Activated CD8-positive, alpha-beta T cell treated with anti-CD3 and anti-CD28 coated beads for 36 hours (primary cell): ENCODE data around the gene LRP8. TPM values are rescaled to one million over a fixed set of nuclear protein-coding genes. Genes with fewer than 3 reads are reported as not detected.

Experiments
- ATAC-seq: fragments of 200-7000 bp; cut with Tn5 transposase; one replicate; pipeline ENCODE4 v1.10.0; 2021; ENCODE audit warnings: mild to moderate bottlenecking, moderate library complexity
- CTCF ChIA-PET: fragments of 350-600 bp; sonication (Branson Sonifier 250); formaldehyde crosslinking; loops from one replicate; lab custom pipeline; 2021; ENCODE audit warnings: antibody characterized with exemption; lab: Charles Lee
- POLR2A ChIA-PET: fragments of 350-600 bp; sonication (Branson Sonifier 250); formaldehyde crosslinking; loops from one replicate; lab custom pipeline; 2021; ENCODE audit warnings: antibody characterized with exemption; lab: Charles Lee
- DNase-seq: peaks from one replicate; pipeline ENCODE4 v3.0.0-alpha.2; 2020
- H3K27ac Mint-ChIP-seq: one replicate; pipeline ENCODE4 v1.8.0; 2021; ENCODE audit warnings: mild to moderate bottlenecking, mixed read lengths
- H3K27me3 Mint-ChIP-seq: one replicate; pipeline ENCODE4 v1.8.0; 2021; ENCODE audit warnings: mixed read lengths
- H3K36me3 Mint-ChIP-seq: one replicate; pipeline ENCODE4 v1.8.0; 2021; ENCODE audit warnings: low read depth, mixed read lengths
- H3K4me1 Mint-ChIP-seq: one replicate; pipeline ENCODE4 v1.8.0; 2021; ENCODE audit warnings: low read depth, mixed read lengths
- H3K4me3 Mint-ChIP-seq: one replicate; pipeline ENCODE4 v1.8.0; 2021; ENCODE audit warnings: mild to moderate bottlenecking, moderate library complexity, mixed read lengths
- H3K9me3 Mint-ChIP-seq: one replicate; pipeline ENCODE4 v1.8.0; 2021; ENCODE audit warnings: mixed read lengths
- intact Hi-C: fragments of 100-400 bp; cut with micrococcal nuclease; formaldehyde crosslinking; loops from one replicate; pipeline ENCODE4 v1.10.0; 2022
- total RNA-seq, 2 experiments: library from RNA; stranded (reverse); gene quantifications; one replicate each; pipeline ENCODE4 v1.2.3, GENCODE V29; 2021
- TF ChIP-seq, protein P1 (sequence below): fragments of 200-600 bp; IDR thresholded peaks from one replicate; pipeline ENCODE4 v1.8.0; 2022; ENCODE audit warnings: antibody characterized with exemption, mild to moderate bottlenecking

LRP8 gene
- total RNA-seq, 2 experiments from 2014 or later = 39.9 to 41.6 TPM

DNA sequence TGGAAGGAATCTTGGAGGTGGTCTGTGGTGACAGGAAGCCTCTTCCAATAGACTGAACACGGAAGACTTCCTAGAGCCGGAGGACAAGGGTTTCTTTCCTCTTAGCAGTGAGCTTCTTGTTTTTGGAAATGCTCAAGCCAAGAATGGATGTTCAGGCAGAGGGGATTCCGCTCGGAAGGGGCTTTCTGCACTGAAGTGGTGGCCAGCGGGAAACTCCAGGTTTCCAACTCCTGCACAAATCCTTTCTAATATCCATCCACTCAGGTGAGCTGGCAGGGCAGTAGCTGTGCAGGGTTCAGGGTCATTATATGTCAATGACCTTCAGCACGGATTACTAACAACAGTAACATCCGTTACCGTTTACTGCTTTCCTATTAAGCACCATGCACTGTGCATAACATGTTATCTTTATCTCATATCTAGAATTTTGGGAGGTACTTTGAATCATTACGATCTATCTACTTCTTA is 131.8 kb downstream of the LRP8 start:
- Mint-ChIP-seq H3K36me3 (peaks cover 17% of the 10 kb centered on the region), H3K4me3 (peak overlapping the region; percentile 99), H3K9me3 (no peaks in the 10 kb centered on the region), H3K27ac (peak overlapping the region; percentile 92), H3K4me1 (peaks cover 27% of the 10 kb centered on the region), H3K27me3 (no peaks in the 10 kb centered on the region)
- POLR2A ChIA-PET = interaction anchor here (0.5 to 3.1 kb wide), 10 partner anchors 7 to 306 kb away, joined by 3 to 15 read pairs (median 4); partner anchors contain the start of genes CZIB and ECHDC2
- TF ChIP-seq, protein P1, sequence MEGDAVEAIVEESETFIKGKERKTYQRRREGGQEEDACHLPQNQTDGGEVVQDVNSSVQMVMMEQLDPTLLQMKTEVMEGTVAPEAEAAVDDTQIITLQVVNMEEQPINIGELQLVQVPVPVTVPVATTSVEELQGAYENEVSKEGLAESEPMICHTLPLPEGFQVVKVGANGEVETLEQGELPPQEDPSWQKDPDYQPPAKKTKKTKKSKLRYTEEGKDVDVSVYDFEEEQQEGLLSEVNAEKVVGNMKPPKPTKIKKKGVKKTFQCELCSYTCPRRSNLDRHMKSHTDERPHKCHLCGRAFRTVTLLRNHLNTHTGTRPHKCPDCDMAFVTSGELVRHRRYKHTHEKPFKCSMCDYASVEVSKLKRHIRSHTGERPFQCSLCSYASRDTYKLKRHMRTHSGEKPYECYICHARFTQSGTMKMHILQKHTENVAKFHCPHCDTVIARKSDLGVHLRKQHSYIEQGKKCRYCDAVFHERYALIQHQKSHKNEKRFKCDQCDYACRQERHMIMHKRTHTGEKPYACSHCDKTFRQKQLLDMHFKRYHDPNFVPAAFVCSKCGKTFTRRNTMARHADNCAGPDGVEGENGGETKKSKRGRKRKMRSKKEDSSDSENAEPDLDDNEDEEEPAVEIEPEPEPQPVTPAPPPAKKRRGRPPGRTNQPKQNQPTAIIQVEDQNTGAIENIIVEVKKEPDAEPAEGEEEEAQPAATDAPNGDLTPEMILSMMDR = no peak
- no peak for DNase-seq
- CTCF ChIA-PET = interaction anchor here (1.0 to 4.7 kb wide), 4 partner anchors 10 to 792 kb away, joined by 3 to 30 read pairs (median 16); partner anchors contain the start of genes ORC1 and PRPF38A
- ATAC-seq = peak; percentile 50
- intact Hi-C loops = no loop called here

- POLR2A ChIA-PET = interaction anchor here (0.9 to 3.1 kb wide), 7 partner anchors 8 to 275 kb away, joined by 3 to 15 read pairs (median 4); partner anchors contain the start of genes CZIB and ECHDC2
- peak overlapping the region; percentile 92 for H3K27ac Mint-ChIP-seq
Measured at GRCh38 chr1:53195246-53196016, 132.4 kb downstream of the LRP8 start.

More at GRCh38 chr1:53195246-53196016, 132.4 kb downstream of the LRP8 start:
- no peaks in the 10 kb centered on the region for H3K9me3 Mint-ChIP-seq
- intact Hi-C loops = no loop called here
- TF ChIP-seq, protein P1 = no peak
- peaks cover 27% of the 10 kb centered on the region for H3K4me1 Mint-ChIP-seq
- ATAC-seq (no peak), DNase-seq (no peak)
- CTCF ChIA-PET = interaction anchor here (1.0 to 4.7 kb wide), 6 partner anchors 9 to 791 kb away, joined by 3 to 30 read pairs (median 6); partner anchors contain the start of genes ECHDC2, ORC1 and PRPF38A
- no peak overlapping the region for H3K4me3 Mint-ChIP-seq
- peaks cover 13% of the 10 kb centered on the region for H3K36me3 Mint-ChIP-seq
- no peaks in the 10 kb centered on the region for H3K27me3 Mint-ChIP-seq

Other genes starting within 250 kb of the LRP8 start
- not detected for gene SLC1A7, start 185.4 kb downstream of the LRP8 start, total RNA-seq
- 10 to 100 TPM; 17.8 to 18.6 TPM for gene CPT2, start 131.2 kb downstream of the LRP8 start, total RNA-seq
- 10 to 100 TPM; 35.3 to 36.4 TPM for gene CZIB, start 107.4 kb downstream of the LRP8 start, total RNA-seq
- 10 to 100 TPM; 90.9 to 91.4 TPM for gene MAGOH, start 89.6 kb downstream of the LRP8 start, total RNA-seq
- gene DMRTB1, start 131.3 kb upstream of the LRP8 start, total RNA-seq = not detected